GM21390 (cell line): ENCODE results near the gene RNF223.
"Not testable (repeated sequence)": the region's sequence is repeated elsewhere in the genome, so short reads cannot be mapped to it uniquely, and the experiment has no call there.

Experiments
- ATAC-seq: cut with Tn5 transposase; IDR thresholded peaks from one replicate; pipeline ENCODE4 v1.9.1; 2021; ENCODE audit not compliant: unreplicated experiment

RNF223 gene

DNA sequence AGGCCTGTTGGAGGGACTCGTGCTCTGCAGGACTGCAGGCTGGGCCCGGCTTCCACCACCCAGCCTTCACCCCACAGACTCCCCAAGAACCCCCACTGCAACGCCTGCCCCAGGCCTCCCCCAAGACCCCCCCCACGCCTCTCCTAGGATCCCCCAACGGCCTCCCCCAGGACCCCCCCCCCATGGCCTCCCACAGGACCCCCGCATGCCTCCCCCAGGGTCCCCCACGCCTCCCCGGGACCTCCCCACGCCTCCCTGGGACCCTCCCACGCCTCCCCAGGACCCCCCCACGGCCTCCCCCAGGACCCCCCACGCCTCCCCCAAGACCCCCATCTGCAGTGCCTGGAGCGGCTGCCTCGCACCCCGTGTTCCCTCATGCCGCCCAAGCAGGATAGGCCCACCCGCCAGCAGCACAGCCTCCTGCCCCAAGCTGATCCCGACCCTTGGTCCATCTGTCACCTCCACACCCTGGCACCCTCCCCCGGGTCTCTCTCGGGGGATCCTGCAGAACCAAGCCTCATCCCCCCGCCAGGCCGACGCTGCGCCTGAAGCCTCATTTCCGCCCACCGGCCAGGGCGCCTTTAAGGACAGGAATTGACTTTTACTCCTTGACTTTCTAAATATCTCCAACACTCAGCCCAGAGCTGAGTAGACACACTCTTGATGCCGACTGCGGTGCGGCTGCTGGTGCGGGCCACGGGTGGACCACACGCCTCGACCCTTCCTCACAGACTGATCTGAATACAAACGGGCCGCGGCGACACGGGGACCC, 14.1 kb upstream of the RNF223 start:
- ATAC-seq: no peak

DNA sequence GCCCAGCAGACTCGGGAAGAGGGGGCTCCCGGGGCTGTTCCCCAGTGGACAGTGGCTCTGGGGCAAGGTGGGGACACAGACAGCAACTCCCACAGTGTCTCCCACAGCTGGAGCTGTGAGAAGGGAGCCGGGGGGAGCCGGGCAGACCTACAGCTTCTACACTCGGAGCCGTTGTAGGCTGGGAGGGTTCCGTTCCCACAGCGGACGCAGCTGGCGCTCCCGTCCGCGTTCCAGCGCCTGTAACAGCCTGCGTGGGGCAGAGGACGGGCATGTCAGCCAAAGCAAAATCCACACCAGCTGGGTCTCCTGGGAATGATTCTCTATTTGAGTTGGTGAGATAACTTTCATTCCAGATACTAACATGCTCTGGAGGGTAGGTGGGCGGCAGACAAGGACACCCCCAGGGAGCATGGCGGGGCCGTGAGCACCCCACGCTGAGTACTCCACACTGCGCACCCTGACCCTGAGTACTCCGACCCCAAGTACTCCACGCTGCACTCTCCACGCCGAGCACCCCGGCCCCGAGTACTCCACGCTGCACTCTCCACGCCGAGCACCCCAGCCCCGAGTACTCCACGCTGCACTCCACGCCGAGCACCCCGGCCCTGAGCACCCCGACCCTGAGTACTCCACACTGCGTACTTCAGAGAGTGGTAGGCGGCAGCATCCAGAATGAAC, 13.4 kb upstream of the RNF223 start:
- no peak for ATAC-seq

DNA sequence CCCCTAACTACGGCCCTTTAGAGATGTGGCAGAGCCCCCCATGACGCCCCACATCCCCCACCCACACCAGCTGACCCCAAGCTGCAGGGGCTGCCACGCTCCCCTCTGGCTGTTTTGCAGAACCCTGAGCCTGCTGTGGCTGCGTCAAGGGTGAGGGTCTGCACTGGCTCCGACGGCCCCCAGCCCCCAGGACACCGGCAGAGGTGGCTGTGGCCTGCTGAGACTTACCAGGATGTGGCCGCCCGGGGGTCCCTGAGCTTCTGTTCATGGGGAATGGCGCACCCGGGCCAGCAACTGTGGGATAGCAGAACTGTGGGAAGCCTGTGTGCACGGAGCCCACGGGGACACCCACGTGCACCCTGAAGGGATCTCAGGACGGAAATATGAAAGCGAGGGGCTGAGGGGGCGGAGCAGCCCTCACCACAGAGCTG, 12.8 kb upstream of the RNF223 start:
- no peak for ATAC-seq

DNA sequence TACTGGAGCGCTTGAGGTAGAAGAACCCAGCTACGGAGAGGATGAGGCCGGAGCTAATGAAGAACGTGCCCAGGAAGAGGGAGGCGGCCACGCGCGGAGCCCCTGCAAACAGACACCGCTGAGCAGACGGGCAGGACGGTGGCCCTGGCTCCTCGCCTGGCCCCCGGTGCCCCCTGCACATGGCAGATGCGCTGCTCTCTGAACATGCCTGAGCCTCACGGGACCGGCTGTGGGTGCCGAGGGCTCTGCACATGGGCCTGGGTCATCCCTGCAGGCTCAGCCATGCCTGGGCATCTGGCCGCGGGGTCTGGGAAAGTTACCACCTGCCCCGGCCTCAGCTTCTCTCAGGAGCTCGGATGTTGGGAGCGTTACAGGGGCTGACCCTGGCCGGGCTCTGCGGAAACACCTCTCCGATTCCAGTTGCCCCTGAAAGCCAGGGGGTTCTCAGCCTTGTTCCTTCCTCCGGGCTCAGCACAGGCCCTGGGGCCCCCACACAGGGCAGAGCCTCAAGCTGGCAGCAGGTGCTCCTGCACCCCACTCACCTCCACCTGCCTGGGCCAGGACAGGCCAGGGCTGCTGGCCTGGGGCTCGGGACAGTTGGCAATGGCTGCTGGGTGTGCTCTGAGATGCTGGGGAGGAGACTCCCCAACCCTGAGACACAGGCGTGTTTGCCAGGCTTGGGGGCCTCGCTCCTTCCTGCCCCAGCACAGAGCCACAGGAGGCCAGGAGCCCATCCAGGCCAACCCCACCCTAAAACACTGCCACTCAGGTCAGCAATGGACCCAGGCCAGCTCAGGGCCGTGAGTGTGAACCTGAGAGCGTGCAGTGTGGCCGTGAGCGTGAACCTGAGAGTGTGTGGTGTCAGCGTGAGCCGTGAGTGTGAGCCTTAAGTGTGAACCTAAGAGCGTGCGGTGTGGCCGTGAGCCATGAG, 12.1 kb upstream of the RNF223 start:
- no peak for ATAC-seq

DNA sequence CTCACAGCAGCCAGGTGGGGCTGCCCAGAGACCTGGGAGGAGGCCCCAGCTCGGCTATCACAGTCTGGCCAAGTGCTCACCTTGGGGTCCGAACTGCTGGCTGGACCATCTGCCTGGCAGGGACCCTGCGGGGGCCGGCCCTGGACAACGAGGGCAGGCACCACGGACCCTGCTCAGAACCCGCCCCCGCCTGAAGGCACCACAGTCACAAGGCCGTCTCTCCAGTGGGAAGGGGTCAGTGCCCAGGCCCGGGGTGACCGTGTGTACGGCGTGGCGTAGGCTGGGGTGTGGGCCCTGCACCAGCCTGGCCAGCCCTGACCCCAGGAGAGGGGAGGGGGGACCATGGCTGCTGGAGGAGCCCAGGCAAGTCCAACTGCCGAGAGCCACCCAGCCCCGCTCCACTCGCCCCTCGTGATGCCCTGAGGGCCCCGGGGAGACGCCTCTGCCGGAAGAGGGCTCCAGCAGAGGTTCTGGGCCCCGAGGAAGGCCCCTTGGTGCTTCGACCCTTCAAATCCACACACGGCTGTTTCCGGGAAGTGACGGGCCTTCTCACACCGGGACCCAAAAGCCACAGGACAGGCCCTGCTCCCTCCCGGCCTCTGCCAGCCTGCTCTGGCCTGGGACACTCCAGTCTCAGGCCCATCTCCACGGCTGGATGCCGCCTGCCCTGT, 11.2 kb upstream of the RNF223 start:
- ATAC-seq: no peak

DNA sequence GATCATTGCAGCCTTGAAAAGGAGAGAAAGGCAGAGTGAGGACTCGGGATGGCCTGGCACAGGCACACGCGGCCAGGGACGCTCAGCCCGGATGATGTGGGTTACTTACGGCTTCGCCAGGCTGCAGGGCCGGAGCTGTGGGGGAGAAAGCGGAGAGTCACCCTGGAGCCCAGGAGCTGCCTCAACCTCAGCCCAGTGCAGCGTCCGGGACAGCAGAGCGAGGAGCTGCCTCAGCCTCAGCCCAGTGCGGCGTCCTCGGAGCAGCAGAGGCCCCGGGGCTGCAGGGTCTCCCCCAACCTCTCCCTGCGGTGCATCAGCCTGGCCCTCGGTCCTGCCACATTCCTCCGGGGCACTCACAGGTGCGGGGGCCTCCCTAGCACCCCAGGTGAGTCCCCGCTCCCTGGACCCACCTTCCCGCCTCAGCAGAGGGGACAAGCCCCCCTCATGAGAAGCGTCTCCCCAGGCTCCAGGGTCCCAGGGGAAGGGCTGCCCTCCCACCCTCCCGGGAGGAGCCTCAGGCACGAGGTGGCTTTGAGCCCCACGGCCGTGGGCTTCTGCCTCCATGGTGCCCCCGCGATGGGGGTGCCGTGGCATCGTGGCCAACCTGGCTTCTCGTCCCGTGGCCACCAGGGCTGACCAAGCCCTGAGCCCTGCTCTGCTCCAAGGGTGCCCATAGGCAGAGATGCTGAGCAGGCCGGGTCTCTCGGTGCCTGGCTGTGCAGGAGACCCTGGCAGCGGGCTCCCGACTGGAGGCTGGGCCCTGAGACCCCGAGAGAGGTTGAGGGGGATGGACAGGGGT, 10.5 kb upstream of the RNF223 start:
- no peak for ATAC-seq

DNA sequence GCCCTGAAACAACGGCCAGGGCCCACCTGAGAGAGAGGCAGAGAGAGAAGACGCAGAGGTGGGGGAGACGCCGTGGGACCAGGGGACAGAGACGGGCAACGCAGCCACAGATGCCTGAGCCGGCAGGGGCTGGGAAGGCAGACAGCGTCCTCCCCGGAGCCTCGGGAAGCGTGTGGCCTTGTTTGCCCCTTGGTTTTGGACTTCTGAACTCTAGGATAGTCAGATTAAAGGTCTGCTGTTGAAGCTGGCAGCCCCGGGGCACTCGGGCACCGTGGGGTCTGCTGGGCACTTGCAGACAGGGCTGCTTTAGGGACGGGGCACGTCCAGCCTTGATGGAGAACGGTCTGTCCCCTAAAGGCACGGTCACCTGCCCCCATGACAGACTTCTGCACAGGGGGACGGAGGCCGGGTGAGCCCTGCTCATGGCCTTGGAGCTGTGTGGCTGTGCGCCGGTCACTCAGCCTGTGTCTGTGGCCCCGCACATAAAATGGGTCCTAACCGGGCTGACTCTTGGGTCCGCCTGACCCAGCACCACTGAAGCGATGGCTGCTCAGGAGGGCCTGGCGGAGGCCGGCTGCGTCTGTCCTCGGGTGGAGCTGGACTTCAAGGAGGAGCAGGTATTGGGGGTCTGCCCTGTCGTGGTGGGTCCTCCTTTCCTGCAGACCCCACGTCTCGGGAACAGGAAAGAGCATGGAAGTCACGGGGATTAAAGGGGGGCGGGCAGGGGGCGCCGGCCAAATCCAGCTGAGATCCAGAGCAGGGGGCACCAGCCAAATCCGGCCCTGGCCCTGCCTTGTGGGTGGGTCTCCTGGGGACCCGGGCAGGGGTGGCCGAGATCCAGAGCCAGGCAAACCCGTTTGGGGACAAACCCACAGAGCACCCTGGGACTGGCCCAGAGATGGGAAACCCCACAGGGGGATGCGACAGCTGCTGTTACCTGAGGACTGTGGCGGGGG, 9.6 kb upstream of the RNF223 start:
- no peak for ATAC-seq

DNA sequence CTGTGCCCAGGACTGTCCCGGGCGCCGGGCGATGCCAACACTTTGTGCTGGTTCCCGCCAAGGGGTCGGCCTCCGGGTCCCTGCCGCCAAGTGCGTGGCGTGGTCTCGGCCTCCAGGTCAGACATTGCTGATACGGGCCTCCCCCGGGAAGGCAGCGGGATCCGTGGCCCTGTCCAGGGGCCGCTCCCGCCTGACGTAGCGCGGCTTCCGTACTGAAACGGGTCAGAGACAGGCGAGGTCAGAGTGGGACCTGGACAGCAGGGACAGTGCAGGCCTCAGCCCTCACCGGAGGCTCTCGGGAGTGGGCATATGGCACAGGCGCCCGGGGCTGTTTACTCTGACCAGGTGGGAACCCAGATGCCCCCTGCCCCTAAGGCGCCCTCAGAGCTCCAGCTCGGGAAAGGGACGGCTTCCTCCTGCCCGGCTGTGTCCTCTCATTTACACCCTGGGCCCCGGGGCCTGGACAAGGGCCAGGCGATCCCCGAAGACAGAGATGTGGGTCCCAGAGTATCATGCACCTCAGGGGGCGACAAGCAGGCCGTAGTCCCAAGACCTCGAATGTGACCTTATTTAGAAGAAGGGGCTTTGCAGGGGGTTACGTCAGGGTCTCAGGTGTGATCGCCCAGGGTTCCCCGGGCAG, 8.8 kb upstream of the RNF223 start:
- no peak for ATAC-seq

DNA sequence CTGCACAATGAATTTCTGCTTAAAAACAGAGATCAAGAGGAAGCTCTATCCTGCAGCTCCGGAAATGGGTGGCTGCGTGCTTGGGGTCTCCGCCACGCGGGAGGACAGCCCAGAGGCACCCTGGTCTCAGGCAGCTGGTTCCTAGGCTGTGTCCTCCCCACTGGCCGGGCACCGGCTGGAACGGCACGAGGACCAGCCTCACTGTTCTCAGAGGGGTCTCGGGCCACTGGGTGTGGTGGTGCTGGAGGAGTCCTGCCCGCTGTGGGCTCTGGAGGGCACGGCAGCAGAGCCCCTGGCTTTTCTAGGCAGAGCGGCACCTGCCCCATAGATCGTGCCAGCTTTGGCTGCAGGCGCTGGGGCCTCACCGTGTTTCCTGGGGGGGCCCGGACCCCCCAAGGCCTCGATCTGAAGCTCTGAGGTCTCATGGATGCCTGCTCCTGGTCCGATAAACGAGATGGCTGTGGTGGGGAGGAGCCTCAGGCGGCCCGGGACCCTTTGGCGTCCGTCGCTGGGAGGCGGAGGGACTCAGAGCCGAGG, 8.2 kb upstream of the RNF223 start:
- ATAC-seq: no peak

DNA sequence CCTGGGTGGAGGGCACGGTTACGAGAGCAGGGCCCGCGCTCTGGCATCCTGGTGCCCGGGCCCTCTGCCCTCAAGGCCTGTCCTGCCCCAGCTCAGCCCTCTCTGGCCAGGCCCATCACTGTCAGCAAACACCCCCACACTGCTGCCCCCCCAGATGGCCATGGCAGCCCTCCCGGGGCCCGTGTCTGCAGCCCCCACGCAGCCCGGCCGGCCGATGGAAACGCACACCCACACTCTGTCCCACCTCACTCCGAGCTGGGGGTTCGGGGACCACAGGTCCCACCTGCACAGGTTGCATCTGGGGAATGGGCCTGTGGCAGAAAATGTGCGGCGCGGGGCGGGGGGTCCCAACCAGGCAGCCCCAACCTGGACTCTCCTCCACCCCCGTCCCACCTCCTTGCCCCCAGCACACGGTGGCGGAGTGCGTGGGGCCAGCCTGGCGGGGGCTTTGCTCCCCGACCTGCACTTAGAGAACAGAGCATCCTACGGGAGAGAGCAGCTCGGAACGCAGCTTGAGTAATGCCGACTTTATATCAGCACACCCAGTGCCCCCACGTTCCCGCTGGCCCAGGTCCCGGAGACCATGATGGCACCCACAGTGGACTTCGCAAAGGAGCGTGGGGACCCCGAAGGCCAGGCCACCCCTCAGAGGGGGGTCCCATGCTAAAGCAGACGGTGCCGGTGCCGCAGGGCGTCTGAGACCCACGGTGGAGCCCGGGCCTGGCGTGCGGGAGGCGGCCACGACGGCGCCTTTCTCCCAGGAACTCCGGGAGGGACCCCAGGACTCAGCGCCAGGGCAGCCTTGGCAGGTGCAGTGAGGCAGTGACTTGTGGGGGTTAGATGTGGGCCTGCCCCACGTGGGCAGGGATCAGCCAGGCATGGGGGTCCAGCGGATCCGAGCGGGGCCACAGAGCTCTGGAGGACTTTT, 7.5 kb upstream of the RNF223 start:
- ATAC-seq: no peak

DNA sequence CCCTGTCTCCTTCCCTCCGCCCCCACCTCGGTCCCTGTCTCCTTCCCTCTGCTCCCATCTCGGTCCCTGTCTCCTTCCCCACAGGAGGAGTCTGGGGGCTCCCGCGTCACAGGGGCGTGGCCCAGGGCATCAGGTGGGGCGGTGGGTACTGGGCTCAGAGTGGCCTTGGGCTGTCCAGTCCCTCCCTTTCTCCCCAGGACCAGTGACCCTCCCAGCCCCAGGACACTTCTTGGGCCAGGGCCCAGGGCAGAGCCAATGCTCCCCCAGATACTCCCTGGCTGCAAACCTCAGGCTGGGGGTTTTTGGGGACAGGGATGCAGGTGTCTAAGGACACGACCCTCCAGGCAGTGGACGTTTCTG, 6.8 kb upstream of the RNF223 start:
- no peak for ATAC-seq

DNA sequence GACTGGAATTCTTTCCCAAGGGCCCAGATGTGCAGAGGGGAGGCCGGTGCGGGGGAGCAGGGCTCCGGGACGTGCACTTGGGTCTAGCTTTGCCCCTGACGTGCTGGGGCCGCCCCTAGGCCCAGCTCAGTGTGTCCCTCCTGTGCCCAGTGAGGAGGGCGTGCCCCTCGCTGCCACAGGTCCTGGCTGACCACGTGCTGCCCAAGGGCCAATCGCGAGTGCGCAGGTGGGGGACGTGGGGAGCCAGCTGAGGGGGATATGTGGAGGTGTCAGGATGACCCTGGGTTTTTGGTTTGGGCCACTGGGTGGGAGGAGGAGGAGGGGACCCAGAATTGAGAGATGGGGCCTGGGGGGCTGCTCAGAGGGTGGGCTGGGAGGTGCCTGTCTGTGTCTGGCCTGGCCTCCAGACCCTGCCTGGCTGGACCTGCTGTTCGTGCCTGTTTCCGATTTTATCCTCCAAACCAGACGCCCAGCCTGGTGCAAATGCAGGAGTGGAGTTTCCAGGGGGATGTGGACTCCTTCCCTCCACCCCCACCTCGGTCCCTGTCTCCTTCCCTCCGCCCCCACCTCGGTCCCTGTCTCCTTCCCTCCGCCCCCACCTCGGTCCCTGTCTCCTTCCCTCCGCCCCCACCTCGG, 6.1 kb upstream of the RNF223 start:
- ATAC-seq: no peak

DNA sequence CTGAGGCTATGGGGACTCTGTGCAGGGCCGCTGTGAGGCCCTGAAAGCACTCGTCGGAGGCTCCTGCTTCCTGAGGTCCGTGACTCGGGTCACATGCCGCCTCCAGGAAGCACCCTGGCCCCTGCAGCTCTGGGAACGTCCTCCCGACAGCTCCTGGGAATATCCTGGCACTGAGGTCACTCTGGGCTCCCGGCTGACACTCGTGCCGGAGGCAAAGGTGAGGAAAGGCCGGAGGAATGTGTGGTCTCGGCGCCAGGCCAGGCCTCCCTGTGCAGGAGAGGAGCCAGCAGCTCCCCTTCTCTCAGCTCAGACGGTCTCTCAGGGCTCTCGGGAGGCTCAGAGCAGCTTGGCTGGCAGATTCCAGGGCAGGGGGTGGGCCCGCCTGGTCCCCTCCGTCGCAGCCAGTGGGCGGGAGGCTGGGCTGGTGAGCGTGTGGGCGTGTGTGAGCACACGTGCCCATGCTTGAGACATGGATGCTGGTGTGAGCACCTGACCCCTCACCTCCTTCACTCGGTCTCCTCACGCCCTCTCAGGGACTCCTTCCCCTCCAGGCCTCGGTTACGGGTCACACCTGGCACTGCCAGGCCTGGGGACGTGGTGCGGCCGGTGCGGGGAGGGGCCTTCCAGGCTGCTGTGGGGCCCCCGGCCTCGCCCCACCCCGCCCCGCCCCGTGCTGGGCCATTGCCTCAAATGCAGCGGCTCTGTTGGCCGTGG, 5.5 kb upstream of the RNF223 start:
- ATAC-seq: no peak

DNA sequence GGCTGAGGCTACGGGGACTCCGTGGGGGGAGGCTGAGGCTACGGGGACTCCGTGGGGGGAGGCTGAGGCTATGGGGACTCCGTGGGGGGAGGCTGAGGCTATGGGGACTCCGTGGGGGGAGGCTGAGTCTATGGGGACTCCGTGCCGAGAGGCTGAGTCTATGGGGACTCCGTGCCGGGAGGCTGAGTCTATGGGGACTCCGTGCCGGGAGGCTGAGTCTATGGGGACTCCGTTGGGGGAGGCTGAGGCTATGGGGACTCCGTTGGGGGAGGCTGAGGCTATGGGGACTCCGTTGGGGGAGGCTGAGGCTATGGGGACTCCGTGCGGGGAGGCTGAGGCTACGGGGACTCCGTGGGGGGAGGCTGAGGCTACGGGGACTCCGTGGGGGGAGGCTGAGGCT, 3.3 kb upstream of the RNF223 start:
- ATAC-seq: not testable (repeated sequence)

DNA sequence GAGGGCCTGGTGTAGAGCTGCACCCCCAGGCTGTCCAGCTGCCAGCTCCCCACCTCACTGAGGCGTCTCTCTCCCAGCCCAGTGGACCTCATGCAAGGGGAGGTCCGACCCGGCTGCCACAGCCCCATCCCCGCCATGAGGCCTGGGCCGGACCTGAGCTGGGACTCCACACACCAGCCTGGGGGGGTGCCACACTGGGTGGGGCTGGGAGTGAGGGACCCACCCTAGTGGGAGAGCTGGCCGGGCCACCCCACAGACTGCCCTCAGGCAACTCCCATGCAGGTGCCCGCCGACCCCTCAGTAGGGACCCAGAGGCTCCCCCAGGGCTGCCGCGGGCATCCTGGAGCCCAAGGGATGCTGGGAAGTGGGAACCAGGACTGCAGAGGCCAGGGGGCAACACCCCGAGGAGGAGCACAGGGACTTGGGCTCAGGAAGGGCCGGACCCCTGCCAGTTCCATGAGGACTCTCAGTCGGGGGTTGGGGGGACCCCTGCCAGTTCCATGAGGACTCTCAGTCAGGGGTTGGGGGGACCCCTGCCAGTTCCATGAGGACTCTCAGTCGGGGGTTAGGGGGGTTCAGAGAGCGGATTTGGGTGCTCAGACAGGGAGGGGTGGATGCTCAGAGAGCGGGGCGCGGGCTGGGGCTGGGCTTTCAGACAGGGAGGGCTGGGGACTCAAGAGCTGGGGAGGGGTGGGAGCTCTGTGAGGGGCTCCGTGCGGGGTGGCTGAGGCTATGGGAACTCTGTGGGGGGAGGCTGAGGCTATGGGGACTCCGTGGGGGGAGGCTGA, 1.2 kb upstream of the RNF223 start:
- ATAC-seq: no peak
